Activated T-cell treated with anti-CD3 and anti-CD28 coated beads, Interleukin-2, amount 50 U/mL, for 1 hour (primary cell): ENCODE data around the gene COQ10A.

Experiments
- DNase-seq: peaks from one replicate; pipeline ENCODE4 v3.0.0-alpha.2; 2020

Gene COQ10A

DNA sequence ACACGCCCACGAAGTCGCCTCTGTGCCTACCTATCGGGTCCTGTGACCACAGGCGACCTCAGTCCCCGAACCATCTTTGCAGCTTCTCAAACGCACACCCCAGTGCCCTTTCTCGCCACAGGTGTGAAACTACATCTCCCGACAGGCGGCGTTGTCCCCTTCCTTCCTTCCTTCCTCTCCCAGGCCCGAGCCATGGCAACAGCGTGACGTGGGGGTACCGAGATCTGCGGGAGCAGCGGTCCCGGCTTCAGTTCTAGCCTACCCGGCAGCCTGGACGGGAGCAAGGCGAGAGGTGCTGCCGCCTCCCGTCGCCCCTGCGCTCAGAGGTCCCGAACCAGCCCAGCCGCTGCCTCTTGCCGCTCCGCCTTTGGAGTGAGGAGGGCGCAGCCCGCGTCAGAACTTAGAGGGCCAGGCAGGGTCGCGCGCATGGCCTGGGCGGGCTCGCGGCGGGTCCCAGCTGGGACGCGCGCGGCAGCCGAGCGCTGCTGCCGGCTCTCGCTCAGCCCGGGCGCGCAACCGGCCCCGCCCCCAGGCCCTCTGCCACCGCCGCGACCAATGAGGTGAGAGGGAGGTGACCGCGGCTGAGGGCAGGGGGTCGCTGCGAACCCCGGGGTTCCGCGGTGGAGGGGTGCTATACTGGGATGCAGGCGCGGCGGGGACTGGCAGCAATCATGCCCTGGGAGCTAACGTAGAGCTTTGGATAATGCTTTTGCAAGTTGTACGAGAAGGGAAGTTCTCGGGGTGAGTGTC, at the start of gene COQ10A:
COQ10A (plus strand) TSS at position 250 of the 750 bp plus-strand sequence; CDS start at position 427, 177 bp downstream.
- DNase-seq = peak; percentile 90

DNA sequence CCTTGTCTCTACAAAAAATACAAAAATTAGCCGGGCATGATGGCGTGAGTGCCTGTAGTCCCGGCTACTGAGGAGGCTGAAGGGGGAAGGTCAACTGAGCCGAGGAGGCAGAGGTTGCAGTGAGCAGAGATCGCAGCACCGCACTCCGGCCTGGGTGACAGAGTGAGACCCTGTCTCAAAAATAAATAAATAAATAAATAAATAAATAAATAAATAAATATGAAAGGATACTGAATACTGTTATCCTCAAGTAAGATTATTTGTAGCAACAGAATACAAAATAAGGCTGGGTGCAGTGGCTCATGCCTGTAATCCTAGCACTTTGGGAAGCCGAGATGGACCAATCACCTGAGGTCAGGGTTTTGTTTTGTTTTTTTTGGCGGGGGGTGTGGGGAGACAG, 46.9 kb upstream of the COQ10A start:
- no peak for DNase-seq

DNA sequence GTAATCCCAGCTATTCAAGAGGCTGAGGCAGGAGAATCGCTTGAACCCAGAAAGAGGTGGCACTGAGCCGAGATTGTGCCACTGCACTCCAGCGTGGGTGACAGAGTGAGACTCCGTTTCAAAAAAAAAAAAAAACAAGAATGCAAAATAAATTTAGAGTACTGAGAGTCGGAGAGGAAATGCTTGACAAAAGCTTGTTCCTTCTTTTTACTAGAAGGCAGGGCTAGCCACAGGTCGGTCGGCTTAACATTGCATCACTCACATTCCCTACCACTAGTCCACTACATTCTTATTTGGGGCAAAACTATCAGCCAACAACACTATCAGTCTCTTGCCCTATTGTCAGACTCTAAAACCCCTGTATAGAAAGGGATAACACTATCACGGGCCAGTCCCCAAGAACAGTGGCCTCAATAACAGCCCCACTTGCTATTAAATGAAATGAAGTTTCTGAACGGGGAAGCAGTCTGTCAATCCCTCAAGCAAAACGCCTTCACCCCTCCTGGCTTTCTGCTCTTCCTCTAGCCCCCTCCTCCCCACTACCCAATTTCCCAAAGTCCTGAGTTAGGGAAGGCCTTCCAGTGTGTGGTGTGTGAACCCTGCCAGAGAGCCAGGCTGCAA, 46.0 kb upstream of the COQ10A start:
- DNase-seq = no peak

DNA sequence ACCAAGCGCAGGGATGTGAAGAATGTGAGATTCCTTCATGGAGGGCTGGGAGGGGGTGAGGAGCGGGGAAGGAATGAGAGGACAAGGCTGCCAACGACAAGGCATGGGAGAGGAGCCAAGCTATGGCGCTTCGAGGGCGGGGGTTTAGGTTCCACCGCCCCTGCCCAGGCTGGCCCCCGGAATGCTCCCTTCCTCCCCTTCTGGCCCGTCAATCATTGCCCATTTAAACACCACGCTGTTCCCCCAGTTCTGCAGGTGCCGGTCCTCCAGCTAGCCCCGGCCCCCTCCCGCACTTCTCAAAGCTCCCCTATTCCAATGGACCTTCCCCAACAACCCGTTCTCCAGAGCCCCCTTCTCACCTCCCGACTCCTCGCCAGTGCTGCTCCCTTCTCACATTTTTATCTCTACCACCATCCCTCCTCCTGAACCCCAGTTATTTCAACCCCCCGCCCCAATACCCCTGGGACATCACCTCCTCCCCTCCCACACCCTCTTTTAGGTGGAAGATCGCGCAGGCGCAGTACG, 45.4 kb upstream of the COQ10A start:
- no peak for DNase-seq

DNA sequence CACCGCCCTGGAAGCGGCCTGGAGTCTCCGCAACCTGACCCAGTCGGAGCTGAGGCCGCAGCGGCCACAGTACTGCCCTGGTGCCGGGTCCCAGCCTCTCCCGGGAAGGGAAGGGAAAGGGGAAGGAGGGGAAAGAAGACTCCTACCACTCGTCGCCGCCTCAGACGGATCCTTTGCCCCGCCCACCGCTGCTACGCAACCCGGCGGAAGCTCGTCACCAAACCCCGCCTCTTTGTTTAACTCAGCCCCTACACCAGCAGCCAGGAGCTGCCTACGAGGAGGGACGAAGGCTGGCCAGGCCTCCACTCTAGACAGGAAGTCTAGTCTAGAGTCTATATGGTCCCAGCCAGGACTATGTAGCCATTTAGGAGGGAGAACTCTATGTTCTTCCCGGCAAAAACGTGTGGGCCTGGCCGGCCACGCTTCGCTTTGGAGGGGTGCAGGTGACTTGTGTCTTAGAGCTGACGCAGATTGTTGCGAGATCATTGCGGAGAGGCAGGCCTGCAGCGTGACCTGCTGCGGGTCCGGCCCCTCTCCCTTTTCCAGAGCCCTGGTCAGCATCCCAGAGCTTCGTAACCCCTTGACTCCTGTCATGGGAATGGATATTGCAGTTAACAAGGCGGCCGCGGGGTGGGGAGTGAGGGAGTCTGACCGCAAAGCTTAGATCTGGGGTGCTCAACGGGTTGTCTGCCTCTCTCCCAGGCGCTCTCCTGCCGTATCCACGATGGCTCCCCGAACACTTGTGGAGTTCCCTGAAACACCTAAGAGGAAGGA, 44.8 kb upstream of the COQ10A start, which contains the start of gene RNF41:
RNF41 (minus strand) TSS at position 166 of the 774 bp plus-strand sequence. CDS start 7,875 bp downstream, outside the sequence.
- DNase-seq = peak; percentile 93

DNA sequence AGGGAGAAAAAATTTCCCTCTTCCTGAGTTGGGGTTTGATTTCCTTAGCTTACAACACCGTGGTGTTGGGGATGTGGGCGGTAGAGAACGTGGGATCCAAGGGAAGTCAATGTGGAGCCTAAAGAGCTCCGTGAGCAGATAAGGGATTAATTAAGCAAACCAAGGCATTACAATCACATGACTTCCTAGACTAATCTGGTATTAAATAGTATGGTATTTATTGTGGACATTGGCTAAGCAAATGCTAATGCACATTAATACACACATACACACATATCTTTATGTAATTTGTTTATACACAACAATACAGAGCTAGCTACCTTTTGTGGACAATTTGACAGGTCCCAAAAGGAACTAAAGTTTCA, 44.2 kb upstream of the COQ10A start:
- no peak for DNase-seq

DNA sequence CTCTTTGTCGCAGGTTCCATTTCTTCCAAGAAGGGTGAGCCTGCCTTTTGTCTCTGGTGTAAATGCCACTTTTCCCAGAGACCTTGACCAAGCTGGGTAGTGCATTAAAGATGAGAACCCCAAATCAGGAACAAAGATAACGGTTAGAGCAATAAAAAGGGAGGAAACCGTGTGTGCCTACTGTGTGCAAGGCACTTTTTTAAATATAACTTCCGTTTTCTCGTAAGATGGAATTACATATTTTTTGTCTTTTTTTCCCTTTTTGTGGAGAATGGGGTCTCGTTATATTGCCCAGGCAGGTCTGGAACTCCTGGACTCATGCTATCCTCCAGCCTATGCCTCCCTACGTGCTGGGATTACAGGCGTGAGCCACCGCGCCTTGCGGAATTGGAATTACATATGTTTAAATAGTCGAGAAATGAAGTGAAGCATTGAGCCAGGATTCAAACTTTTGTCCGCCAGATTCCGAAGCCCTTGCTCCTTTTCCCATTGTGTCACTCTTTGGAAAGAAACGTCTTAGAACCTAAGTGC, 43.1 kb upstream of the COQ10A start:
- DNase-seq = no peak

DNA sequence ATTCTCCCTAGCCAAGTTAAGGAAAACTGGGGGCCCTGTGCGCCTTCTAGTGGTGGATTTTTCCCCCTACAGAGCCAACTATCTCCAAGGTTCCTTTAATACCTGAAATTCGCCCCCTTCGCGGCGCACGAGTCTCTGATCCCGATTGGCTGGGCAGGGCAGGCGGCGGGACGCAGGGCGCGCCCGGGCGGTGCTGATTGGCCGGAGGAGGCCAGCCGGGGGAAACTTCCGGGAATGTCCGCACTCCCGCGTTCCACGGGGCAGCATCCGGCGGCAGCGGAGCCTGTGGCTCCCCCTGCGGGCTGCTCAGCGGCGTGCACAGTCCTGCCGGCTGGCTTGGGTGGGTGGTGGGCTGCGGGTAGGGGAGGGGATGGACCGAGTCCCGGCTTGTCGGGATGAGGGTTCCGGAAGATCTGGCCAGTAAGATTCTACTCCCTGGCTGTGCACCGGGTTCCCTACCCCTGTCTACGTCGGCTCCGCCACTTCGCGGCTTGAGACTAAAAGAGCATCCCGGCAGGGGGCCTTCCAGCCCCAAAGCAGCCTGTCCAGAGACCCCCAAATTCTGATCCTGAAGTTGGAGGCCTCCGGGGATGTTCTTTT, 42.5 kb upstream of the COQ10A start, which contains the start of gene NABP2:
NABP2 (plus strand) TSS at position 241 of the 600 bp plus-strand sequence. CDS start 515 bp downstream, outside the sequence.
- DNase-seq = peak; percentile 91

DNA sequence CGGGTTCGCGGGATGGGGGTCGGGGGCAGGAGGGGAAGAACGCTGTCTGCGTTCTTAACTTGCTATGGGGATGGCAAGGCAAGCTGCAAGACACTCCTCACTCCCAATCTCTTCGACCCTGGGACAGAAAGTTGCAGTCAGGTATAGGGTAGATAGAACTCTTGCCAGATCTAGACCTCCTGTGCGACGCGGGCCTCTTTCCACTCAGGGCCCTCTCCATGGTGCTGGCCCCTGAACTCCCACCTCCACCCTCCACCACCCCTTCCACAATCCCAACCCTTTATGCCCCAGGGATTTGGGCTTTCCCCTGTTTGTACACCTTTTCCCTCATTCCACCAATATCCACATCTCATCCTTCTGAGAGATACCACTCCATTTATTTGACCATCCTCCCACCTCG, 41.8 kb upstream of the COQ10A start:
- DNase-seq = no peak

DNA sequence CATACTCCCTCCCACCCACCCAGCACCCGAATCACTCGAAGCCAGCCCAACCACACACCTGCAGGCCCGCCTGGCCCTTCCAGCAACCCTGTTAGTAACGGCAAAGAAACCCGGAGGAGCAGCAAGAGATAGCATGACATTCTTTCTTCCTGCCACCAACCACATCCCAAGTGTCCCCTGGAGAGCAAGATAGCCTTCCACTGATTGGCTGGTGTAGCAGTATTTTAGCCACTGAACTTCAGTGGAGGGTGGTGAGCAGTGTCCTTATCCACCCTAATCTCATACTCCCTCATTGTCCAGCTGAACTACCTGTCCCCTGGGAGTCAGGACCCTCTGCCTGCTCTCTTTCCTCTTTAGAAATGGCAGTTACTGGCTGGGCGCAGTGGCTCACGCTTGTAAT, 37.7 kb upstream of the COQ10A start:
- DNase-seq = no peak

DNA sequence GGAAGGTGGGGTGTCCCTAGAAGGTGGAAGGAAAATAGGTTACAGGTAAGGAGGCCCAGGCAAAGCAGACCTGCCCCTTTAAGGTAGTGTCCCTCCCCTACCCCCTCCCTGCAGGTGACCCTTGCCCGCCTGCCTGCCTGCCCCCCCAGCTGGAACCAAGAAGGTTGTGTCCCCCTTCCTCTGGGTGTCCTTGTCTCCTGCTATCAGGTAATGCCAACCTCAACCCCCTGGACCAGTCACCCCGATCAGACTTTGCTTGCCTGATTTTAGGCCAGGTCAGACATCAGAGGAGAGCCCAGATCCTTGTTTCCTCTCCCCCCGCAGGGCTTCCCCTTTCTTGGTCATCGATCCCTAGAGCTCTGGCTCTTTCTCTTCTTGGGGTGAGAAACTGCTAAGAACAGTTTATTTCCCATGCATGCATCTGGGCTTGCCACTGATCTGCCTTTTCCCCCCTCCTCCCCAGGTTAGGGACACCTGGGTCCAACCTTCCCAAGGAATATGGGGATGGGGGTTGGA, 36.8 kb upstream of the COQ10A start, which contains the start of gene SLC39A5:
SLC39A5 (plus strand) TSS at position 136 of the 516 bp plus-strand sequence. CDS start 1,224 bp downstream, outside the sequence.
- no peak for DNase-seq

DNA sequence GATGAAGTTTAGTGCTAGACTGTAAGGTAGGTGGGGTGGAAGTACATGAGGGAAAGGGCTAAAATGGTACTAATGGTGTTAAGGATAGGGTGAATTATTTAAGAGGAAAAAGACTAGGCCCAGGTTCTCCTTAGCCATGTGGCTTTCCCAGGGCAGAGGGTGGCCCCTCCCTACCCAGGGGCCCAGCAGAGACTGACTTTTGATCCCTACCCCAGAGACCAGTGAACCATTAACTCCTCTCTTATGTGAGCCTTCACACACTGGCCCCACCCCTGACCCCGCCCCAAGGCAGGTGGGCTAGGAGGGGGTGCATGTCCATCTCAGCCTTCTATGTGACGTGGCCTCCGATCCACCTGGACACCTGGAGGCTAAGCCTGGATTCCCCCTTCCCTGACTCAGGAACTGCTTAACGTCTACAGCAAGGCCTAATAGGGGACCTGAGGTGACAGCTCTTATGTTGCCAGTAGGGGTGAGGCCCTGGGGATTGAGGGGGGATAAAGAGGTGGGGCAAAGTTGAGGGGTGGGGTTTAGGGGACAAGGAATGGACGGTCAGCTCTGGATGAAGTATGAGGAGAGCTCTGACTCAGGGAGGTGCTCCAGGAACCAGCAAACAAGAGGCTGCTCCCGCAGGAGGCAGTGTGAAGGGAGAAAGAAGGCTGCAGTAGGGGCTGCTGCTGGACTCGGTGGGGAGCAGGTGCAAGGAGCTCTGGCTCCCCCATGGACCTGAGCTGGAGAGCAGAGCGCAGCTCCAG, 36.1 kb upstream of the COQ10A start:
- no peak for DNase-seq

DNA sequence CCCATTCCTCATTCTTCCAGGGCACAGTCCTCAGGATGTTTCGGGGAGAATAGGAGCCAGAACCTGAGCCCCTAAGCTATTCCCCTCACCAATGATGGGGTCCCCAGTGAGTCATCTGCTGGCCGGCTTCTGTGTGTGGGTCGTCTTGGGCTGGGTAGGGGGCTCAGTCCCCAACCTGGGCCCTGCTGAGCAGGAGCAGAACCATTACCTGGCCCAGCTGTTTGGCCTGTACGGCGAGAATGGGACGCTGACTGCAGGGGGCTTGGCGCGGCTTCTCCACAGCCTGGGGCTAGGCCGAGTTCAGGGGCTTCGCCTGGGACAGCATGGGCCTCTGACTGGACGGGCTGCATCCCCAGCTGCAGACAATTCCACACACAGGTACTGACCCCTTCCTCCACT, 35.6 kb upstream of the COQ10A start:
- no peak for DNase-seq

DNA sequence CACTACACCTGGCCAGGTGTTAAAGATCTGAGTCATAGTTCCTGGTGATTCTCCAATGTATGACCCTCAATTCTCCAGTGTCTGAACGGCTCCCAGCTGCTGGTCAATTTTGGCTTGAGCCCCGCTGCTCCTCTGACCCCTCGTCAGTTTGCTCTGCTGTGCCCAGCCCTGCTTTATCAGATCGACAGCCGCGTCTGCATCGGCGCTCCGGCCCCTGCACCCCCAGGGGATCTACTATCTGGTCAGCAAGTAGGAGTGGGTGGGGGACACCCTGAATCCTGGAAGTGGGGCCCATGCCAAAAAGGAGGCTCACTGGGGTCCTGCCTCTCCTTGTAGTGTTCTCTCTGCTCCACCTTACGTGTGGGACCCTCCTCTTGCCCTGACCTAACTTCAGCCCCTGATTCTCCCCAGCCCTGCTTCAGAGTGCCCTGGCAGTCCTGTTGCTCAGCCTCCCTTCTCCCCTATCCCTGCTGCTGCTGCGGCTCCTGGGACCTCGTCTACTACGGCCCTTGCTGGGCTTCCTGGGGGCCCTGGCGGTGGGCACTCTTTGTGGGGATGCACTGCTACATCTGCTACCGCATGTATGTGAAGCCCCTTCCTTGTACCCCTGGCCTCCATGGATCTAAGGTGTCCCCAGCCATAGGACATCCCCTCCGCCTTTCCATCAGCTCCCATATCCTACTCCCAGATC, 31.9 kb upstream of the COQ10A start:
- DNase-seq = no peak

DNA sequence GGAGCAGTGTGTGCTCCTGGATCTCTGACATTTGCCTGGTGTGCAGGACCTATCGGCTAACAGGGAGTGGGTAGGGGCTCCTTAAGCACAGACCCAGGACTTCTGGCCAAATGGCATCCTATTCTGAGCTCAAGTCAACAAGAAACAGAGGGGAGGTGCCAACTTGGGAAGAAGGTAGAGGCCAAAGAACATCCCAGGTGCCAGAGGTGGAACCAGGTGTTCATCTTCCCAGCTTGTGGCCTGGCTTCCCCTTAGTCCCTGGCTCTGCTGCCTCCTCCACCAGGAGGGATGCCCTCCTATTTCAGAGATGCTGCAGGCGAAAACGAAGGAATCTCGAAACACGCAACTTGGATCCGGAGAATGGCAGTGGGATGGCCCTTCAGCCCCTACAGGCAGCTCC, 30.7 kb upstream of the COQ10A start:
- DNase-seq = no peak

DNA sequence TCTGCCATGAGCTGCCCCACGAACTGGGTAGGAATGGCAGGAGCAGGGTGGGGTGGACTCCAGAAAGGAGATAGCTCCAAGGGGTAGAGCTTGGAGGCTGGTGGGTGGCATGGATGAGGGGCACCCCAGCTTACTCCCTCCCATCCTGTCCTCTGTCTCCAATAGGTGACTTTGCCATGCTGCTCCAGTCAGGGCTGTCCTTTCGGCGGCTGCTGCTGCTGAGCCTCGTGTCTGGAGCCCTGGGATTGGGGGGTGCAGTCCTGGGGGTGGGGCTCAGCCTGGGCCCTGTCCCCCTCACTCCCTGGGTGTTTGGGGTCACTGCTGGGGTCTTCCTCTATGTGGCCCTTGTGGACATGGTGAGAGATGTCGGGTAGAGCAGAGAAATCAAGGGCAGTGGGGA, 29.8 kb upstream of the COQ10A start:
- no peak for DNase-seq

DNA sequence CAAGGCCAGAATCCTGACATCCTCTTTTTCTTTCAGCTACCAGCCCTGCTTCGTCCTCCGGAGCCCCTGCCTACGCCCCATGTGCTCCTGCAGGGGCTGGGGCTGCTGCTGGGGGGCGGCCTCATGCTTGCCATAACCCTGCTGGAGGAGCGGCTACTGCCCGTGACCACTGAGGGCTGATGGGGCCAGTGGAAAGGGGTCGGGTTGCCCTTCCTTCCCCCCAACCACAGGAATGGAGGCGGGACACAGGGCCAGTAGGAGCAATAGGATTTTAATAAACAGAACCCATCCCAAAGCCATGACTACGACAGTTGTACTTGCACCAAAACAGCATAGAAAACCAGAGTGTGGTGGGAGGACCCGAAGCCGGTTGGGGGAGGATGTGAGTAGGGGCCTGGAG, 29.2 kb upstream of the COQ10A start:
- DNase-seq = no peak

DNA sequence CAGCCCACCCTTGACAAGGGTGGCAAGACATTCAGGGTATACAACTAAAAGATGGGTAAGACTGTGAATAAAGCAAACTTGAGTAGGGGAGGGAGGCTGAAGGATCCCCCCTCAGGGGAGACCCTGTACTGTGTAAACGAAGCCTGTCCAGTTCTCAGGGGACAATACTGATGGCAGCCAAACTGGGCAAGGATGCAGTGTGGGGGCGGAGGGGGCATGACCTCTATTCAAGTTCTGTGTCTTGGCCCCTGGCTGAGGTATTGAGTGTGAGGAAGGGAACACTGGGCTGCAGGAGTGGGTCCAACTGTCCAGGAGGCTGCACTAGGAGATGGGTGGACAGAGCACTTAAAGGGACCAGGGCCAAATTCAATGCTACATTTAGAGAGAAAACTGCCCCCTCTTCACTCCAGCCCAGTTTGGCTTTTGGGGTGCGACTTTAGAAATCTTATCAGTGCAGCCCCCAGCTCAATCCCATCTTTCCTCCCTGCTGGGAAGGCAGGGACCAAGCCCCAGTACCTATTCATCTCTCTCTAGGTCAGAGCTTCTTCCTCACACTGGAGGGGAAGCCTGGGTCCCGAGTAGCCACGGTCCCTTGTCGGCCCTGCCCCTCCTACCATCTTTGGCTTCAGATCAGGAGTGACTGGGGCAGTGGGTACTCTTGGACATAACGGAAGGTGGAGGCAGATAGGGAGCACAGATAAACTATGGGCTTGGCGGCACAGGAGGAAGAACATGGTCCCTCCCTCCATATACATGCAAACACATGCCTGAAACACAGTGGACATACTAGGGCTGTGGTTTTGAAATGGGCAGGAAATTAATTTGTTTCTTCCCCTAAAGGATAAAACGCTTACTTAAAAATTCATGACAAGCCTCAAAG, 25.1 kb upstream of the COQ10A start:
- DNase-seq = no peak

DNA sequence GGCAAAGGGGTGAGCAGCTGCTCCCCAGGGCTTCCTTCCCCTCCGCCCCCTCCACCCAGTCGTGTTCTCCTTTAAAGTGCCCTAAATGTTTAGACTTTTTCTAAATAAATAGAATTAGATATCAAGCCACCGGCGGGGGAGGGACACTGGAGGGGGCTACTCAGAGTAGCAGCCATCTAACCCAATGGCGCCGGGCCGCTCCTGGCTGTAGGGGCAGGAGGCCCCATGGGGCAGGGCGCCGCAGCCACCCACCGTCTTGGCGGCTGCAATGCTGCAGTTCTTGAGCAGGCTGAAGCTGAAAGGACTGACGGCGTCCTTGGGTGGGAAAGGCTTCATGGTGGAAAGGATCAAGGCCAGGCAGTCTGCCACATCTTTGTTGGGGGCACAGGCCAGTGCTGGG, 23.8 kb upstream of the COQ10A start:
- DNase-seq = no peak

DNA sequence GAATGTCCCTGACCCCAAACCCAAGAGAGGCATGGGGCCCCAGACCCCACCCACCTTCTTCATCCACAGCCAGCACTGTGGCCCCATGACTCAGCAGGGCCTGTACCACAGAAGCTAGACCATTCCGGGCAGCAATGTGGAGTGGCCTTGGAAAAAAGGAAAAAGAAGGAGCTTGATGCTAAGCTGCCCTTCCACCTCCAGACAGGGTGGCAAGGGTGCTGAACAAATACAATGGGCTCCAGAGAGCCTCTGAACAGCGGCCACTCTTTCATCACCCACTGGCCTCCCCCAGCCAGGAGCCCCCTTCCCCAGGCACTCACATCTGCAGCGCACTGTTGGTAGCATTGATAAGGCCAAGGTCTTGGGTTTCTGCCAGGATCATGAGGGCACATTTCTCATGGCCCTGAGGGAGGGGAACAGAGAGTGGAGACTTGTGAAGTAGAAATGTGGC, 23.0 kb upstream of the COQ10A start:
- no peak for DNase-seq
